Measurements from ENCODE around the gene MPP7.

MPP7 gene

DNA sequence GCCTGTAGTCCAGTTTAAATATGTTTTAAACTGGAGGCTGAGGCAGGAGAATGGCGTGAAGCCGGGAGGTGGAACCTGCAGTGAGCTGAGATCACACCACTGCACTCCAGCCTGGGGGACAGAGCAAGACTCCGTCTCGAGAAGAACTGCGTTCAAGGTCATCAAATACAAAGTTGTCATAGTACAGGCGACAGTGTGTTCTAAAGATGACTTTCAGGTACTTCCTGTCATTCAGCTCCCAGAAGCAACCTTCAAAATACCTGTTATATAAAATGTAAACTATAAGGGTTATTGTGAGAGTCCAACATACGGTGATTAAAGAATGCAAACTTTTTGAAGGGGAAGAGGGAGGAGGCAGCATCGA, 8.7 kb downstream of the MPP7 start:
- H3K4me3 ChIP-seq (ENCODE audit: low read length) = no peak overlapping the region
- TF ChIP-seq ZNF274 (IDR thresholded peaks at IDR 0.05; ENCODE audit: low read depth, low read length) = no peak

DNA sequence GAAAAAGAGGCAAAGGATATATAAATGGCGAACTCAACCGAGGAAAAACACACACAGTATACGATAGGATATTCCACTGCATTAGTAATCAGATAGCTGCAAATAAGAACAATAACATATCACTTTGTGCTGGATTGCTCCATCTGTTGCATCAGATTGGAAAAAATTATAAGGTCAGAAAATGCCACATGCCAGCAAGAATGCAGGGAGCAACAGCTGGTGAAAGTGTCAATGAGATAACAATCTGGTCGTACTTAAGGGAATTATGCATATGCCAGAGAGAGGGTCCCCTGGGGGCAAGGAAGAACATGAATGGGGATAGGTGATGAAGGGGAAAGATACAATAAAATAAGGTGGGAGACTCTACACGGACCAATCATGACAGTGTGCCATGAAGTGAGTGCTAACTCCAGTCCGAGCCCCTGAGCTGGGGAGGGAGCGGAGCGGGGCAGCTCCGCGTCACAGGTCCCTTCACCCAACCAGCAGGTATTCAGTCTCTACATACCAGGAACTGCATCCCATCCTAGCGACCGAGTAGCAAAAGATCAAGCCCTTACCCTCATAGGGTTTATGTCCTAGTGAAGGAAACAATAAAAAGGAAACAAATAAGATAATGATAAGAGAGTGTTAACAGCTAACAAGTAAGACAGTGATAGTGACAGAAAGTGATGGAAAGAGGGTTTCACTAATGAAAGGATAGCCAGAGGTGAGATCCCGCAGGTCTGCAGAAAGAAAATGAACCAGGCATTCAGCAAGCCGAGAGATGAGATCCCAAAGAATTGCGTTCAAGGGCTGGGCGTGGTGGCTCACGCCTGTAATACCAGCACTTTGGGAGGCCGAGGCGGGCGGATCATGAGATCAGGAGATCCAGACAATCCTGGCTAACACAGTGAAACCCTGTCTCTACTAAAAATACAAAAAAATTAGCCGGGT, 9.4 kb downstream of the MPP7 start:
- TF ChIP-seq ZNF274 (IDR thresholded peaks at IDR 0.05; ENCODE audit: low read depth, low read length) = no peak
- no peak overlapping the region for H3K4me3 ChIP-seq (ENCODE audit: low read length)

DNA sequence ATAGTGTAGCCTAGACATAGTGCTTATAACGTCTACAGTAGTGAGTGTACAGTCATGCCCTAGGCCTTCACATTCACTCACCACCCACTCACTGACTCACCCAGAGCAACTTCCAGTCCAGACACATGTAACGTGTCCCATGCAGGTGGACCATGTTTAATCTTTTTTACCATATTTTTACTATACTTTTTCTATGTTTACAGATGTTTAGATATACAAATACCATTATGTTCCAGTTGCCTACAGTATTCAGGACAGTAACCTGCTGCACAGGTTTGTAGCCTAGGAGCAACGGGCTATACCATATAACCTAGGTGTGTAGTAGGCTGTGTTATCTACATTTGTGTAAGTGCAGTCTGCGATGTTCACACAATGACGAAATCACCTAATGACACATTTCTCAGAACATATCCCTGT, 11.0 kb downstream of the MPP7 start:
- TF ChIP-seq ZNF274 (IDR thresholded peaks at IDR 0.05; ENCODE audit: low read depth, low read length) = no peak
- H3K4me3 ChIP-seq (ENCODE audit: low read length) = no peak overlapping the region

DNA sequence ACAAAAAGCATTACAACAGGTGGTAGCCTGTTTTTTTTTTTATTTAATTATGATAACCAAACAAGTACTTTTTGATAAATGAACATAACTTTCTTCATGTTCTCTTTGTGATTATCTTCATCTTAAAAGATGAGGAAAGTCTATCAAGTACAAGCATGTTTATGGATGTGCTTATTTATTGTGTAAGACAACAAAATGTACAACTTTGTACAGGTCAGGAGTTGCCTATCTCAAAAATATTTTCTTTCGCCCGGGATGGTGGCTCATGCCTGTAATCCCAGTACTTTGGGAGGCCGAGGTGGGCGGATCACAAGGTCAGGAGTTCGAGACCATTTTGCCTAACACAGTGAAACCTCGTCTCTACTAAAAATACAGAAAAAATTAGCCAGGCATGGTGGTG, 17.0 kb downstream of the MPP7 start:
- H3K4me3 ChIP-seq (ENCODE audit: low read length) = no peak overlapping the region
- TF ChIP-seq ZNF274 (IDR thresholded peaks at IDR 0.05; ENCODE audit: low read depth, low read length) = no peak

DNA sequence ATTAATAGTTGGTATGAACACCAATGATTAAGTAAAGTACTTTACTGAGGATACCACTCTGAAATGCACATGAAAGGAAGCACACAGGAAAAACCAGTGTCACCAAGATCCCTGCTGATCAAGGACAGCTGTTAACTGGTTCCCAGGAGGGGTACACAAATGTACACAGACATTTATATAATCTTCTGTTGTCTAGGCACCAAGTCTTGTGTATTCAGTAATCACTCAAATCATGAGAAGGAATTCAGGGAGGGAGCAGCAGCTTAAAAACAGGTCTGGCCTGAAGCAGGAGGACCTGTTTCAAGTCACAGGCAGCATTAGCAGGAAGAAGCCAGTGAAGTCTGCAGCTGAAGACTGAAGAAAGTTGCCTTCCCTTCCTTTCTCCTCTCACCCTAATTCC, 18.7 kb downstream of the MPP7 start:
- no peak for TF ChIP-seq ZNF274 (IDR thresholded peaks at IDR 0.05; ENCODE audit: low read depth, low read length)
- H3K4me3 ChIP-seq (ENCODE audit: low read length) = no peak overlapping the region

DNA sequence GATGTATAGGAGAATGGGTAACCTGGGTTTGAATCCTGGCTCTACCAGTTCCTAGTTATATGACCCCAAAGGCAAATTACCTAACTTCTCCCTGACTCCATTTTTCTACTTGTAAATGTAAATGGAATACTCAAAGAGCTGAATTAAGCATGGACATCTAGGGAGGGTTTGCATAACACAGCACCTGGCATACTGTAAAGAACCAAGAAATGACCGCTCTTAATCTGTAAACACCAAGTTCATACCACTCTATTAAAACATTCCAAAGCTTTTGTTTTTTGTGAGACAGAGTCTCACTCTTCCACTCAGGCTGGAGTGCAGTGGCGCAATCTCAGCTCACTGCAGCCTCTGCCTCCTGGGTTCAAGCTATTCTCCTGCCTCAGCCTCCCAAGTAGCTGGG, 19.6 kb downstream of the MPP7 start:
- H3K4me3 ChIP-seq (ENCODE audit: low read length) = no peak overlapping the region
- no peak for TF ChIP-seq ZNF274 (IDR thresholded peaks at IDR 0.05; ENCODE audit: low read depth, low read length)

DNA sequence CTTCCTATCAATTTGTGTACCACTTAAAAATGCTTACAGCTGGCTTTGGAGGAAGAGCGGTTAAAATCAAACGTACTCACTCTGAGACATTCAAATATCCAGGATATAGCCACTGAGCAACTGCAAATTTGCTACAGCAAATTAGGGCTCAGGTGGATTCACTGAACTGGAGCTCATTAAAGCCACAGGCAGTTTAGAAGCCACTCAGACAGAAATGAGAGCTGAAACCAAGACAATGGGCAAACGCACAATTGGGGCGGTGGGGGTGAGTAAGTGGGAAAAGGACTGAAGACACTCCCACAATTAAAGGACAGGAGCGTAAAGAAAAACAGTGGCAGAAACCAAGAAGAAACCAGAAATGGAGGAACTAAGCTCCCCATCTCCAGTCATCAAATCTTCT, 20.5 kb downstream of the MPP7 start:
- TF ChIP-seq ZNF274 (IDR thresholded peaks at IDR 0.05; ENCODE audit: low read depth, low read length) = no peak
- no peak overlapping the region for H3K4me3 ChIP-seq (ENCODE audit: low read length)

DNA sequence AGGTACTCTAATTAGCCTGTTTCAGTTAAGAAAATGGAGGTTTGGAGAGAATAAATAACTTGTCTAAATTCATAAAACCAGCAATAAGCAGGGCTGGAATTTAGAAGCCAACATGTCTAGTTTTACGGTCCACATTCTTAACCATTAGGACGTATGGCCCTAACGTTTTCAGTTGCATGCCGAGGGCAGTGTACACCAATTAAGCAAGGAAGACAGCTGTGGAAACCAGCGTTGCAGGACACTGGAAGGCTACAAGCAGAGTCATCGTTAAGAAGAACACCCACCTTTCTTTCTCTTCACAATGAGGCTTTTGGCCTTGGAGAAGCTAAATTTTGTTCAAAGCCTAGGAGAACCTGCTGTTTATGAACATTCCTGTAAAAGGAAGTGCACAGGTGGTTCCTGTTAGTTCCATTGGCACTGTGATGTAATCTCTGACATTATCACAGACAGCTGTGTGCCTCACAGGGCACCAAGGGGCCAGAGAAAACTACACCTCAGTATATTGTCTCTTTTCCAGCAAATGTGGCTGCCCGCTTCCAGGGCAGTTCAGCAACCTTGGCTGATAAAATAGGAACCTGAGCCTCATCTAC, 21.0 kb downstream of the MPP7 start:
- no peak overlapping the region for H3K4me3 ChIP-seq (ENCODE audit: low read length)
- TF ChIP-seq ZNF274 (IDR thresholded peaks at IDR 0.05; ENCODE audit: low read depth, low read length) = no peak

DNA sequence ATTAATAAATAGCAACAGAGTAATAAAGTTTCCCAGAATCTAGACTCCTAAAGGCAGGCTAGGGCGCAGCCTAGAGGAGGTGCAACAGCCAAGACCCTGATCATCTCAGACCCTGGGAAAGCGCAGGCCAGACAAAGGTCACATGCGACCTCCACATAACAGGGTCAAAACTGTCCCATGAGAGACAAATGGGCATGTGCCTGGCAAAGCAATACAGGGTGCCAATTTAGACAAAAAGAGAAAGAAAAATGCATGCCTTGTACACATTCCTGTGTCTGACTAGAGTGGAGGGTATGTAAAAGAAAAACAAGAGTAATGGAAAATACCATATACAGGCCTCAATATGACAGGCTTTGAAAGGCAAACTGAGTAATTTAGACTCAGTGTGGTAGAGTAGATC, 22.2 kb downstream of the MPP7 start:
- no peak overlapping the region for H3K4me3 ChIP-seq (ENCODE audit: low read length)
- TF ChIP-seq ZNF274 (IDR thresholded peaks at IDR 0.05; ENCODE audit: low read depth, low read length) = no peak

DNA sequence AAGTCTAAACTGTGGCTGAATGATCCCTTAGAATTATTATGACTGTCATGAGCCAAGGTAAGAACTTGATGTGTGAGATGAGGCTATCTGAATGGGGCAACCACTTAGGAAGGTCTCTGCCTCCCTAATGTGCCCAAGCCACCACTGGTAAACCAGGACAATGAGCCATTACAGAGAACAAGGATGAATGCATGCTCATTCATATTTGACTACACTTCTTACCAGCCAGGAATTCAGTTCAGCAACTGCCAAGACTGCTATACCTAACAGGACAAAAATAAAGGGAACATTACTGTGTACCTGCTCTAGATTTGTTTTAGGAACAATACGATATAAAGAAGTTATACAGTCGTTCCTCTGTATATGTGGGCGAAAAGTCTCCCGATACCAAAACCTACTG, 23.0 kb downstream of the MPP7 start:
- TF ChIP-seq ZNF274 (IDR thresholded peaks at IDR 0.05; ENCODE audit: low read depth, low read length) = no peak
- H3K4me3 ChIP-seq (ENCODE audit: low read length) = no peak overlapping the region

DNA sequence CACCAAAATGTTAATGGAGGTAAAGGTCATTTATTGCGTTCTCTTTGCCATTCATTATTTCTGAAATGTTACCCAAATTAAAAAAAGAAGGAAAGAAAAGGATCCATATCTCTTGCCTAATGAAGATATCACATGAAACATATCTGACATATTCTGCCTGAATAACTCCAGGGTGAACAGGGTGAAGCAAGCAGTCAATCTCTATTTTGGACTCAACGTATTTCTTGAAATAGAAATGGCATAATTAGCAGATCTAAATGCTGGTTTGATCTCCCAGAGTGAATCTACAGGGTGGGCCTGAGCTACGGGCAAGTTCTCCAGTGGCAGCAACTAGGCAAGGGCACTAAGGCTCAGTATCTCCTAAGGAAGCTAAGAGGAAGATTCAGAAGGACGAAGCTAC, 24.0 kb downstream of the MPP7 start:
- no peak for TF ChIP-seq ZNF274 (IDR thresholded peaks at IDR 0.05; ENCODE audit: low read depth, low read length)
- H3K4me3 ChIP-seq (ENCODE audit: low read length) = no peak overlapping the region

DNA sequence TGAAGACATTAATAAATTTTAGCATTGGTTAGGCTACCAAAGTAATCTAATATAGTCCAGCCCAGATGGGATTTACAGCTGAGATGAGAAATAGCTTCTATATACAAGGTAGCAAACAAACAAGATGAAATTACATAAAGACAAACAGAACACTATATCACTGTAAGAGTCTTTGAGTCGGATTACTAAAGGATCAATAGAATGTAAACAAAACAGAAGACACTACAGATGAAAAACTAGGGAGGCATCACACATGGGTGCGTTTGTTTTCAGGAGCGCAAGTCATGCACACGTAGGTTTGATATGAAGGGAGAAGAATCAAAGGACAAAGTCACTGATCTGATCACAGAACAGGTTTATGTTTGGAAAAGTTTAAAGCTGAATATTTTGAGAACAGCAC, 26.5 kb downstream of the MPP7 start:
- no peak overlapping the region for H3K4me3 ChIP-seq (ENCODE audit: low read length)
- no peak for TF ChIP-seq ZNF274 (IDR thresholded peaks at IDR 0.05; ENCODE audit: low read depth, low read length)

DNA sequence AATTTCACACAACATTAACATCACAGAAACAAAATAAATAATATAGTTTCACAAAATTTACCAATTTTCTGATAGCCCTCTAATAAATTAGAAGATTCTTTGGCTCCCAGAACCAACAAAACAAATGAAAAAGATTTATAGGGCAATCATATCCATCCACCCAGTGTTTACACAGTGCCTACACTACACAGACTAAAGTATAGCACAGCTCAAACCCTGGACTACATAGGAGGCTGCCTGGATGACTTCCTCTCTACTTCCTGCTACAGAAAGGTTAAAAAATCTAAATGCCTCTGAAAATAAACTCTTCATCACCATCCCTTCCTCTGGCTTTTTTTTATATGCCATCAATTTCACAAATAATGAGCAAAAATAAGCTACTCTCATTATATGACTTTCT, 28.4 kb downstream of the MPP7 start:
- TF ChIP-seq ZNF274 (IDR thresholded peaks at IDR 0.05; ENCODE audit: low read depth, low read length) = no peak
- H3K4me3 ChIP-seq (ENCODE audit: low read length) = no peak overlapping the region

DNA sequence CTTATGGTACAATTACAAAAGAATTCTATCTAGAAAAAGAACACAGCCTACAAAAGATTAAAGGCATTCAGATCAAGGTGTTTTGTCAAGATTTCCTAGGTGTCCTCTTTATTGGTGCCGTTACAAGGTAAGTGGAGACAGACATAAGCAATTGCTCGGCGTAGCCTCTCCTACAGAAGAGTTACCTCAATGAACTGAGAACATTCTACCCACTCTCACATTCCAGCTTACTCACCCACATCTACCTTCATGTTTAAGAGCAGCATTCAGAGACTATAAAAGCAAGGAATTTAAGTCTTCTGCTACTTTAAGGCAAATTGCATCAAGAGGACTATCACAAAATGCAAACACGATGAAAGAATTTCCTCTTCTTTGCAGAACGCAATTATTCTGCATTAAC, 29.5 kb downstream of the MPP7 start:
- H3K4me3 ChIP-seq (ENCODE audit: low read length) = no peak overlapping the region
- TF ChIP-seq ZNF274 (IDR thresholded peaks at IDR 0.05; ENCODE audit: low read depth, low read length) = no peak

DNA sequence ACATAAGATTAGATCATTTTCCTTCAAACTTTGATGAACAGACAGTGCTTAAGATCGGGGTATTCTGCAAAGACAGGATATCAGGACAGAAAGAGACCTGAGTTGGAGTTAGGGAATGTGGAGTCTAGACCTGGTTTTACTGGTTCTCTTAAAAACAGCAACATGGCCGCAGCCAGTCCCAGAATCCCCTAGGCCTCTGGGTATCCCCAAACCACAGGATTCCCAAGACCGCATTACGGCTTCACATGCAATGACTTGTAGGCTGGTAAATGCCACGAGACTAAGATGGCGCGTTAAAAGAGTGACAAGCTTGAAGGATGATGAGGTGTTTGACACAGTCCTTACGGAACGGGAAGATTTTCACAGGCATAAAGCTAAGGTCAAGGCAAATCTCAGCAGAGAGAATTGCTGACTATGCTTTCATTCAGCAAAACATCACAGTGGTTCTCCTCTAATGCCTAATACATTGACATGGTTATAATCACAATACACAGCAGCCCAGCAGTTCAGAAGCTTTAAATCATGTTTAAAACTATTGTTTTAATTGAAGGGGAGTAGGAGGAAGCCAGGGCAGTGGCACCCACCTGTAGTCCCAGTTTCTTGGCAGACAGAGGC, 32.9 kb downstream of the MPP7 start:
- H3K4me3 ChIP-seq (ENCODE audit: low read length) = no peak overlapping the region

More for the DNA sequence above, 32.9 kb downstream of the MPP7 start:
- TF ChIP-seq ZNF274 (IDR thresholded peaks at IDR 0.05; ENCODE audit: low read depth, low read length) = no peak

All from GM08714 (cell line).